ENCODE results near the gene FAM184A.

DNA sequence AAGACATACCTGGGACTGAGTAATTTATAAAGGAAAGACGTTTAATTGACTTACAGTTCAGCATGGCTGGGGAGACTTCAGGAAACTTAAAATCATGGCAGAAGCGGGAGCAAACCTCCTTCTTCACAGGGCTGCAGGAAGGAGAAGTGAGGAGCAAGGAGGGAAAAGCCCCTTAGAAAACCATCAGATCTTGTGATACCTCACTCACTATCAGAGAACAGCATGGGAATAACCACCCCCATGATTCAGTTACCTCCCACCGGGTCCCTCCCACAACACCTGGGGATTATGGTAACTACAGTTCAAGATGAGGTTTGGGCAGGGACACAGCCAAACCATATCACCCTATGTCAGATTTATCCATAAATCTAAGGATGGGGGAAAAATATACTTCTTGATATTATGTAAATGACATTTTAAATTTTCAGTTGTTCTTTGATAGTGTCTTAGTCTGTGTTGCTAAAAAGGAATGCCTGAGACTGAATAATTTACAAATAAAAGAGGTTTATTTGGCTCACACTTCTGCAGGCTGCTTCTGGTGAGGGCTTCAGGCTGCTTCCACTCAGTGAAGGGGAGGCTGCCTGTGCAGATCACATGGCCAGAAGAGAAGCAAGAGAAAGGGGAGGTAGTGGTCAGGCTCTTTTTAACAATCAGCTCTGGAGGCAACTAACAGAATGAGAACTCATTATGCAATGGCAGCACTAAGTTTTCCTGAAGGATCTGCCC, 142.3 kb downstream of the FAM184A start:
- TF ChIP-seq, protein P1, sequence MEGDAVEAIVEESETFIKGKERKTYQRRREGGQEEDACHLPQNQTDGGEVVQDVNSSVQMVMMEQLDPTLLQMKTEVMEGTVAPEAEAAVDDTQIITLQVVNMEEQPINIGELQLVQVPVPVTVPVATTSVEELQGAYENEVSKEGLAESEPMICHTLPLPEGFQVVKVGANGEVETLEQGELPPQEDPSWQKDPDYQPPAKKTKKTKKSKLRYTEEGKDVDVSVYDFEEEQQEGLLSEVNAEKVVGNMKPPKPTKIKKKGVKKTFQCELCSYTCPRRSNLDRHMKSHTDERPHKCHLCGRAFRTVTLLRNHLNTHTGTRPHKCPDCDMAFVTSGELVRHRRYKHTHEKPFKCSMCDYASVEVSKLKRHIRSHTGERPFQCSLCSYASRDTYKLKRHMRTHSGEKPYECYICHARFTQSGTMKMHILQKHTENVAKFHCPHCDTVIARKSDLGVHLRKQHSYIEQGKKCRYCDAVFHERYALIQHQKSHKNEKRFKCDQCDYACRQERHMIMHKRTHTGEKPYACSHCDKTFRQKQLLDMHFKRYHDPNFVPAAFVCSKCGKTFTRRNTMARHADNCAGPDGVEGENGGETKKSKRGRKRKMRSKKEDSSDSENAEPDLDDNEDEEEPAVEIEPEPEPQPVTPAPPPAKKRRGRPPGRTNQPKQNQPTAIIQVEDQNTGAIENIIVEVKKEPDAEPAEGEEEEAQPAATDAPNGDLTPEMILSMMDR (IDR thresholded peaks at IDR 0.05; ENCODE audit: insufficient read depth, low read depth, low read length) = no peak
- TF ChIP-seq EZH2 (IDR thresholded peaks at IDR 0.05; ENCODE audit: insufficient read depth, low read length) = no peak

All from astrocyte (in vitro differentiated cells and primary cell).